HuH-7 (cell line): ENCODE measurements around the gene TMEM82.

Experiments
- DNase-seq: peaks from one replicate; pipeline ENCODE4 v3.0.0; 2011; ENCODE audit warnings: low spot score

Gene TMEM82

GRCh38 chr1:15757016-15757543 lies 14.8 kb downstream of the TMEM82 start:
- no peak for DNase-seq

DNA sequence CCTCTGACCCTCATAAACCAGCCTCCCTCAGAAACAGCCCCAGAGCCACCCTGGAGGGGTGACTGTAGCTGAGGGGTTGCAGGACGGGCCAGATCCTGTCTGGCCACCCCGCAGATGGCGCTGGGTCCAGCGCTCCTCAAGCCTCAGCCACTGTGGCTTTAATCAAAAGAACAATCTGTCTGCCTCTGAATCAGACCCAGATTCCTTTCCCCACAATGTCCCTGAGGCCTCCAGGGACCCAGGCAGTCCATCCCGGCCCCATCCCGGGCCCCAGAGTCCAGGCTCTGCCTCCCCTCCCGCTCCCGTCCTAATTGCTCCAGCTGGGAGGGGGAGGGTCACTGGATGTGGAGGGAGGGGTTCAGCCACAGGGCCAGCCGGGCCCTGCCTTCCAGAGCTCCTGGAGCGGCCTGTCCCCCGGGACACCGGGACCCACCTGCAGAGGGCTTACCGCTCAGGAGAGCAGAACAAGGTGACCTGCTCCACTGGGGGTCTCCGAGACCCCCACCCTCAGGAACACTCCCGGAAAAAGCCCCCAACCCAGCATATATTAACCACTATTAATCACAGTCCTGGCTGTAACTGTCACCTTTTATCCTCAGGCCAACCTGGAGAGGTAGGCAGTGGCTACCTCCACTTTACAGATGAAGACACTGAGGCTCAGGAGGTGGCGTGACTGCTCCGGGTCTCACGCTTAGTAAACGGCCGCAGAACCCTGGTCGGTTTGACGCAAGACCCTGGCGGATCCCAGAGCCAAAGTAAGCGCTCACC lies 15.5 kb downstream of the TMEM82 start:
- DNase-seq = peak; percentile 77

- DNase-seq = no peak
Observed at GRCh38 chr1:15758343-15758931, 16.1 kb downstream of the TMEM82 start, which contains the start of gene FBLIM1. Gene FBLIM1, plus strand, starts transcription at chr1:15758795. Its CDS starts 6,189 bp downstream, at chr1:15764984.

- no peak for DNase-seq
Observed at GRCh38 chr1:15758953-15759661, 16.8 kb downstream of the TMEM82 start.

- no peak for DNase-seq
Observed at GRCh38 chr1:15760520-15761211, 18.4 kb downstream of the TMEM82 start.

- no peak for DNase-seq
Observed at GRCh38 chr1:15761366-15762128, 19.2 kb downstream of the TMEM82 start.

DNA sequence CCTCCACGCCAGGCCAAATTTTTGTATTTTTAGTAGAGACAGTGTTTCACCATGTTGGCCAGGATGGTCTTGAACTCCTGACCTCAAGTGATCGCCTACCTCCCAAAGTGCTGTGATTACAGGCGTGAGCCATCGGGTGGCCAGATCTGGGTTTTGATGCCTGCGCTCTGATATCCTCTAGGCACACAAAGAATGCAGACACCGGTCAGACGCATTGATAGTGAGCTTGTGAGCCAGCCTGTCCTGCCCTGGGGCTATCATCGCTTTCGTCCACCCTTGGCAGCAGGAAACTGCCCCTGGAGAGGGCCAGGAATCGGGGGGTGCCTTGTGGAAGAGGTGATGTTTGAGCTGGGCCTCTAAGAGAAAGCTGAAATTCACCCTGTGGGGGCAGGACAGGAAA lies 20.2 kb downstream of the TMEM82 start:
- DNase-seq = no peak

GRCh38 chr1:15764269-15764764 lies 22.0 kb downstream of the TMEM82 start:
- peak; percentile 32 for DNase-seq

- no peak for DNase-seq
Observed at GRCh38 chr1:15764890-15765289, 22.6 kb downstream of the TMEM82 start.

- no peak for DNase-seq
Observed at GRCh38 chr1:15765495-15766194, 23.3 kb downstream of the TMEM82 start.

DNA sequence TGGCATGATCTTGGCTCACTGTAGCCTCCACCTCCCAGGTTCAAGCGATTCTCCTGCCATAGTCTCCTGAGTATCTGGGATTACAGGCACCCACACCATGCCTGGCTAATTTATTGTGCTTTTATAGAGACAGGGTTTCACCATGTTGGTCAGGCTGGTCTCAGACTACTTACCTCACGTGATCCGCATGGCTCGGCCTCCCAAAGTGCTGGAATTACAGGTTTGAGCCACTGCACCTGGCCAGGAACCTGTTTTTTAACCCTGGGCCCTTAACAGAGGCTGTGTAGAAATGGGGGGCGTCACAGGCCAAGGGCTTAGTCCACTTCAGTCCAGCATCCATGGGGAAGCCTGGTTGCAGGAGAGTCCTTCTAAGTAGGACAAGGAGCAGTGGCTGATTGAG lies 25.6 kb downstream of the TMEM82 start:
- DNase-seq = no peak

GRCh38 chr1:15768388-15768787 lies 26.1 kb downstream of the TMEM82 start:
- DNase-seq = no peak

- no peak for DNase-seq
Observed at GRCh38 chr1:15770313-15770962, 28.1 kb downstream of the TMEM82 start.

DNA sequence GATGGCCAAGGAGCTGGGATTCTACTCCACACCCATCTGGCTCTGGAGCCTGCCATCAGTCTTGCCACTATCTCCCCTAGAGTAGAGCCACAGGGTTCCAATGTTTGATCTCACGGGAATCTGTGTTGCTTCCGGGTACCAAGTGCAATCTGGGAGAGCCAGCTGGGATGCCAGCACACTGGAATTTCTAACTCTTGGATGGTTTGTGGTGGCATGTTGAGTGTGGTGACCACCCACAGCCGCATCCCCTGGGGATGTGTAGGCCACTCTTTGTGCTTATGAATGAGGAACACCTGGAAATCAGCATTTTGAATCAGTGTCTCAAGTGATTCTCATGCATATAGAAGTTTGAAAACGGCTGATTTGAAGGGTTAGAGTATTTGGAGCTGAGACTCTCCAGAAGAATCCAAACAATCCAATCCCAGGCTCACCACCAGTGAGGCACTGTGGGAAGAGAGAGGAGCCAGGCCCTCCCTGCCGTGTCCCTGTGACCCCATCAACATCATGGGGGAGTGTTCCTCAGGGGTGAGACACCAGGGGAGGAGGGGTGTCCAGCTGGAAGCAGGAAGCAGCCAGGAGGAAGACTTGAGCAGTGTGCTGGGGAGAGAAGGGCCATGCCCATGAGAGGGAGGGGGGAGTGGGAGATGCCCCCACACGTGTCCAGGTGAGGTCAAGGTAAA lies 29.7 kb downstream of the TMEM82 start:
- DNase-seq = no peak

DNA sequence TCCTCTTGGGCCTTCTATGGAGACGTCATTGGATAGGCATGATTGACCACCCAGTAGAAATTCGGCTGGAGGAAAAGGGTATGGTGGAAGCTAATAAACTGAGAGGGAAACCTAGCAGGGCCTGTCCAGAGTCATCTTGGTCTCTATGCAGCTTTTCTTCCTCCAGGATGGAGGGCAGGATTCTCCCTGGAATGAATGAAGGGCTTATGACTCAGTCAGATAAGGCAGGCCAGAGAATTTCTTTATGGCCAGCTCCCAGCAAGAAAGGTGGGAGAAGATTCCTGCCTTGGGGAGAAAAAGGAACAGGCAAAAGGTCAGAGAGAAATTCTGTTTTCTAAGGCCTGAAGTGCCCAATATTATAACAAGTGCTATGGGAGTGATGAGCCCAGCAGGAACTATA lies 33.4 kb downstream of the TMEM82 start:
- no peak for DNase-seq

GRCh38 chr1:15777909-15778707 lies 35.8 kb downstream of the TMEM82 start:
- no peak for DNase-seq

- DNase-seq = no peak
Observed at GRCh38 chr1:15785683-15786082, 43.4 kb downstream of the TMEM82 start.

DNA sequence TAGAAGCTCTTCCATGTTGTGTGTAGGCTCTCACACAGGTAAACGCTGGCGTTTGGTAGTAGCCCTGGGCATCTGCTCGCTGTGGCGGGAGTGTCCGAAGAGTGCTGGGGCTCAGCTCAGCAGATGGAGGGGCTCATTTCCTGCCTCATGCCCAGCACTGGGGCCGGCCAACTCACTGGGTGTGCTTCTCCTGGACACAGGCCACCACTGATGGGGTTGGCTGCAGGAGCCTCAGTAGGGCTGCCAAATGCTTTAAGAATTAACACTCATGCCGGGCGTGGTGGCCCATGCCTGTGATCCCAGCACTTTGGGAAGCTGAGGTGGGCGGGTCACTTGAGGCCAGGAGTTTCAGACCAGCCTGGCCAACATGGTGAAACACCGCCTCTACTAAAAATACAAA lies 44.3 kb downstream of the TMEM82 start:
- no peak for DNase-seq
